Measurements from ENCODE around the gene HLF. TPM values are rescaled to one million over a fixed set of nuclear protein-coding genes. Genes with fewer than 3 reads are reported as not detected.
A peak's percentile ranks its signal among the peaks of the same experiment; 100 is the strongest.

Gene HLF
- total RNA-seq, 2 experiments from 2014 or later: 0.67 to 1.3 TPM

GRCh38 chr17:55308613-55309391 is 44.0 kb downstream of the HLF start:
- H3K27me3 Mint-ChIP-seq: peaks cover 21% of the 10 kb centered on the region
- H3K9me3 Mint-ChIP-seq: no peaks in the 10 kb centered on the region
- peaks cover 4% of the 10 kb centered on the region for H3K4me1 Mint-ChIP-seq
- H3K36me3 Mint-ChIP-seq: no peaks in the 10 kb centered on the region
- POLR2A ChIA-PET: no interaction called here
- no peak overlapping the region for H3K4me3 Mint-ChIP-seq
- no peak for DNase-seq
- no peak for ATAC-seq (ENCODE audit: low read depth)
- no peak overlapping the region for H3K27ac Mint-ChIP-seq

- Mint-ChIP-seq H3K27me3 (peaks cover 39% of the 10 kb centered on the region), H3K36me3 (no peaks in the 10 kb centered on the region), H3K4me3 (no peak overlapping the region), H3K9me3 (no peaks in the 10 kb centered on the region), H3K27ac (no peak overlapping the region), H3K4me1 (no peaks in the 10 kb centered on the region)
- ATAC-seq (ENCODE audit: low read depth) (no peak), DNase-seq (no peak)
- POLR2A ChIA-PET: no interaction called here
These were observed 47.1 kb downstream of the HLF start for GRCh38 chr17:55311767-55312375.

- DNase-seq: no peak
- no peaks in the 10 kb centered on the region for H3K4me1 Mint-ChIP-seq
- H3K36me3 Mint-ChIP-seq: no peaks in the 10 kb centered on the region
- peaks cover 34% of the 10 kb centered on the region for H3K27me3 Mint-ChIP-seq
- no peak overlapping the region for H3K4me3 Mint-ChIP-seq
- POLR2A ChIA-PET: no interaction called here
- no peak overlapping the region for H3K27ac Mint-ChIP-seq
- H3K9me3 Mint-ChIP-seq: no peaks in the 10 kb centered on the region
- no peak for ATAC-seq (ENCODE audit: low read depth)
These were observed 48.1 kb downstream of the HLF start for GRCh38 chr17:55312852-55313251.

- Mint-ChIP-seq H3K27ac (no peak overlapping the region), H3K4me3 (no peak overlapping the region), H3K36me3 (no peaks in the 10 kb centered on the region), H3K9me3 (no peaks in the 10 kb centered on the region), H3K27me3 (peaks cover 35% of the 10 kb centered on the region), H3K4me1 (no peaks in the 10 kb centered on the region)
- no peak for DNase-seq
- POLR2A ChIA-PET: interaction anchor here (0.5 kb wide), 1 partner anchor 75 kb away, joined by 3 read pairs; no protein-coding TSS in a partner anchor
- ATAC-seq (ENCODE audit: low read depth): no peak
These were observed 49.5 kb downstream of the HLF start for GRCh38 chr17:55314061-55314783.

- peak; percentile 26 for ATAC-seq (ENCODE audit: low read depth)
- no peaks in the 10 kb centered on the region for H3K36me3 Mint-ChIP-seq
- DNase-seq: no peak
These were observed 50.2 kb downstream of the HLF start for GRCh38 chr17:55314784-55315491.

GRCh38 chr17:55316499-55316898 is 51.7 kb downstream of the HLF start:
- no peak for DNase-seq
- H3K4me1 Mint-ChIP-seq: no peaks in the 10 kb centered on the region
- no peaks in the 10 kb centered on the region for H3K36me3 Mint-ChIP-seq
- POLR2A ChIA-PET: no interaction called here
- peaks cover 23% of the 10 kb centered on the region for H3K27me3 Mint-ChIP-seq
- ATAC-seq (ENCODE audit: low read depth): no peak
- H3K27ac Mint-ChIP-seq: no peak overlapping the region
- H3K9me3 Mint-ChIP-seq: no peaks in the 10 kb centered on the region
- no peak overlapping the region for H3K4me3 Mint-ChIP-seq

More at GRCh38 chr17:55314784-55315491, 50.2 kb downstream of the HLF start:
- H3K27me3 Mint-ChIP-seq: peaks cover 29% of the 10 kb centered on the region
- POLR2A ChIA-PET: interaction anchor here (0.5 kb wide), 1 partner anchor 75 kb away, joined by 3 read pairs; no protein-coding TSS in a partner anchor
- H3K9me3 Mint-ChIP-seq: no peaks in the 10 kb centered on the region
- no peak overlapping the region for H3K4me3 Mint-ChIP-seq
- no peak overlapping the region for H3K27ac Mint-ChIP-seq
- no peaks in the 10 kb centered on the region for H3K4me1 Mint-ChIP-seq

- Mint-ChIP-seq H3K36me3 (no peaks in the 10 kb centered on the region), H3K27ac (no peak overlapping the region)
These were observed 52.5 kb downstream of the HLF start for GRCh38 chr17:55317284-55317683.

GRCh38 chr17:55318081-55318480 is 53.3 kb downstream of the HLF start:
- DNase-seq (no peak), ATAC-seq (ENCODE audit: low read depth) (no peak)
- Mint-ChIP-seq H3K27me3 (peaks cover 21% of the 10 kb centered on the region), H3K27ac (no peak overlapping the region), H3K4me1 (no peaks in the 10 kb centered on the region), H3K4me3 (no peak overlapping the region), H3K36me3 (no peaks in the 10 kb centered on the region), H3K9me3 (no peaks in the 10 kb centered on the region)
- POLR2A ChIA-PET: no interaction called here

More at GRCh38 chr17:55317284-55317683, 52.5 kb downstream of the HLF start:
- DNase-seq (no peak), ATAC-seq (ENCODE audit: low read depth) (no peak)
- Mint-ChIP-seq H3K4me3 (no peak overlapping the region), H3K4me1 (no peaks in the 10 kb centered on the region), H3K27me3 (peaks cover 21% of the 10 kb centered on the region), H3K9me3 (no peaks in the 10 kb centered on the region)
- POLR2A ChIA-PET: no interaction called here

- ATAC-seq (ENCODE audit: low read depth) (no peak), DNase-seq (no peak)
- Mint-ChIP-seq H3K27me3 (peaks cover 21% of the 10 kb centered on the region), H3K27ac (no peak overlapping the region), H3K4me1 (peaks cover 2% of the 10 kb centered on the region), H3K4me3 (no peak overlapping the region), H3K9me3 (no peaks in the 10 kb centered on the region), H3K36me3 (no peaks in the 10 kb centered on the region)
- POLR2A ChIA-PET: no interaction called here
These were observed 54.1 kb downstream of the HLF start for GRCh38 chr17:55318715-55319487.

GRCh38 chr17:55319933-55320593 is 55.3 kb downstream of the HLF start:
- Mint-ChIP-seq H3K36me3 (no peaks in the 10 kb centered on the region), H3K4me3 (no peak overlapping the region), H3K27ac (no peak overlapping the region), H3K4me1 (peaks cover 2% of the 10 kb centered on the region), H3K27me3 (peaks cover 14% of the 10 kb centered on the region), H3K9me3 (no peaks in the 10 kb centered on the region)
- no peak for DNase-seq
- ATAC-seq (ENCODE audit: low read depth): no peak
- POLR2A ChIA-PET: no interaction called here

- DNase-seq (no peak), ATAC-seq (ENCODE audit: low read depth) (no peak)
- POLR2A ChIA-PET: no interaction called here
- H3K9me3 Mint-ChIP-seq: no peaks in the 10 kb centered on the region
- H3K4me1 Mint-ChIP-seq: peaks cover 2% of the 10 kb centered on the region
- H3K36me3 Mint-ChIP-seq: no peaks in the 10 kb centered on the region
- peaks cover 10% of the 10 kb centered on the region for H3K27me3 Mint-ChIP-seq
- H3K27ac Mint-ChIP-seq: no peak overlapping the region
- no peak overlapping the region for H3K4me3 Mint-ChIP-seq
These were observed 56.0 kb downstream of the HLF start for GRCh38 chr17:55320594-55321426.

Measured in activated naive CD8-positive, alpha-beta T cell treated with anti-CD3 and anti-CD28 coated beads, Interleukin-2, amount 10 ng/mL, durations not matched to agents 7 days and 5 days (primary cell).